Vagina (tissue), 2 donors: ENCODE data around the gene LRRC1. TPM values are rescaled to one million over a fixed set of nuclear protein-coding genes. Genes with fewer than 3 reads are reported as not detected.

ENCODE experiments used
- DNase-seq, 2 donors: peaks; one replicate each; pipeline ENCODE4 v3.0.0-alpha.2; 2017; ENCODE audit errors: extremely low spot score in 2 of 2
- H3K27ac ChIP-seq: fragments of 200-600 bp; sonication (generic); one replicate; pipeline ENCODE4 v1.5.1; 2019
- H3K27me3 ChIP-seq: fragments of 200-600 bp; sonication (generic); one replicate; pipeline ENCODE4 v1.5.1; 2019
- H3K36me3 ChIP-seq, 2 donors: fragments of 200-600 bp; sonication (generic); one replicate each; pipeline ENCODE4 v1.5.1; 2017 to 2019
- H3K4me1 ChIP-seq: fragments of 200-600 bp; sonication (generic); one replicate; pipeline ENCODE4 v1.5.1; 2019
- H3K4me3 ChIP-seq, 2 donors: fragments of 200-600 bp; sonication (generic); 1 replicate in 1 of 2; 2 replicates in 1 of 2; pipeline ENCODE4 v1.5.1; 2016 to 2019
- H3K9me3 ChIP-seq: fragments of 200-600 bp; sonication (generic); one replicate; pipeline ENCODE4 v1.5.1; 2019
- CTCF ChIP-seq, 3 experiments: fragments of 450-650 bp in 2 of 3; fragments of 200-600 bp in 1 of 3; sonication (generic) in 1 of 3; IDR thresholded peaks; one replicate each; pipeline ENCODE4 v1.5.1; 2017 to 2019; ENCODE audit warnings: antibody characterized with exemption in 3 of 3, mild to moderate bottlenecking in 2 of 3, moderate library complexity in 2 of 3
- POLR2A ChIP-seq, 2 donors: fragments of 450-650 bp; IDR thresholded peaks; one replicate each; pipeline ENCODE4 v1.6.1; 2017; ENCODE audit warnings: antibody characterized with exemption in 2 of 2, mild to moderate bottlenecking in 2 of 2, moderate library complexity in 2 of 2
- POLR2AphosphoS5 ChIP-seq, 2 donors: sonication (generic); formaldehyde crosslinking; IDR thresholded peaks; one replicate each; pipeline ENCODE4 v1.9.0; 2017; ENCODE audit warnings: antibody characterized with exemption in 2 of 2, mild to moderate bottlenecking in 2 of 2, low read depth in 1 of 2; ENCODE audit not compliant: insufficient read depth in 1 of 2
- intact Hi-C: fragments of 100-400 bp; cut with DNase I; formaldehyde crosslinking; loops from one replicate; pipeline ENCODE4 v1.15.1; 2023
- total RNA-seq: library from RNA; depleted of rRNA; stranded (reverse); fragments of >200 nt; gene quantifications from one replicate; pipeline ENCODE4 v1.2.3, GENCODE V29; 2016

LRRC1 gene
- total RNA-seq, 1 donor from 2014 or later: 52.5 TPM

DNA sequence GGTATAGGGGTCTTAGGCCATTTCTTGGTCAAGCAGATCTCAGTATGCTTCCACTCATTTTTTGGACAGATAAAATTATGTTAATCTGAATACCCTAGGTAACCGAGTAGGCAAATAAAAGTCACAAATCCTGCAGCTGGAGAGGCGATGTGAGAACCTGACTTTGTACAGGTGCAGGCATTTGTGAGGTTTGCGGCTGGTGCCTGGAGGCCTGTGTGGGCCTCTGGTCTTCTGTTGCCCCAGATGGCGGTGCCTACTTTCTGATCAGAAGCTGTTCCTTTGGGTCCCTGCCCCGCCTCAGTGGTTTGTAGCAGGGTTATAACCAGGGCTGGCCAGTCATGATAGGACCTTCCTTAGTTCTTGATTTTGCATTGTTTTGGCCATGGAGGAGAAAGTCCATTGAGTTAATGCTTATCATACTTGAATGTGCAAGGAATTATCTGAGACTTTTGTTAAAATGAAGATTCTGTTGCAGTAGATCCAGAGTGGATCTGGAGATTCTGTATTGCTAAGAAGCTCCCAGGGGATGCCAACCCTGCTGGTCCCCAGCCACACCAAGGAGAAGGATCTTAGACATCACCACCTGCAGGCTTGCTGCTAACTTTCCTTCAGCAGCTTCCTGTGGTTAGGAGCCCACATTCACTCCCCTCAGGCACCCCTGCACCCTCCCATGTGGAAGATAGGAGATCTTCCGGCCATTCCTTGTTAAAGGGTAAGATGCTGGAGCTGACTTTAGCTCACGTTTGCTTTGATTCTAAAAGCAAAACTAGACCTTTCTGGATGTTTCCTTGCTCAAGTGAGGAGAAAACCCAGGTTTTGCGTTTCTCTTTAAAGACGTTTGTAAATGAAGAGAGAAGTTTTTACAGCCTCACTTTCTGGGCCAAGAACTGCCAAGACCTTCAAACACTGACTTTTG, 50.7 kb downstream of the LRRC1 start:
- no peaks in the 10 kb centered on the region for H3K4me1 ChIP-seq
- no peak overlapping the region for H3K4me3 ChIP-seq
- DNase-seq: no peak
- H3K9me3 ChIP-seq: no peaks in the 10 kb centered on the region
- intact Hi-C loops: no loop called here
- H3K27me3 ChIP-seq: no peaks in the 10 kb centered on the region
- no peak for TF ChIP-seq CTCF (IDR thresholded peaks at IDR 0.05)
- H3K27ac ChIP-seq: no peak overlapping the region
- H3K36me3 ChIP-seq: no peaks in the 10 kb centered on the region

DNA sequence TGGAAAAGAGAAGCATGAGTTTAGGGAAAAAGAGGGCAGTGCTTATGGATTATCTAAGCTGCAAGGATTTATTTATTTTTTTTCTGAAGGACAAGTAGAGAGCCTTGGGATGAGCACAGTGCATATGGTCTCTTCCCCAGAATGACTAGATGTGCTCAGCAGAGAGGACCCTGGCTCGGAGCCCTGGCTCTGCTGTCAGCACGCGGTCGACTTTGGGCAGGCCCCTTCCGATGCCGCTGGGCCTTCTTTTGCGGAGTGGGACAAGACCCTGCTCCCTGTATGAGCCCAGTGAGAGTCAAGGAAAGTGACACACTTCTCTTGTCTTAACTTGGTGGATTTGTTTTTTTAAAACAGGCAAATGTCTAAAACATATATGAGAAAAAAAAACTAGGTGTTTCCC, 51.4 kb downstream of the LRRC1 start:
- DNase-seq: no peak
- intact Hi-C loops: no loop called here
- no peaks in the 10 kb centered on the region for H3K36me3 ChIP-seq
- H3K4me3 ChIP-seq: no peak overlapping the region
- no peaks in the 10 kb centered on the region for H3K9me3 ChIP-seq
- TF ChIP-seq POLR2A (IDR thresholded peaks at IDR 0.05) (no peak), POLR2AphosphoS5 (IDR thresholded peaks at IDR 0.05; ENCODE audit: insufficient read depth in 1 of 2, low read depth in 1 of 2) (no peak), CTCF (IDR thresholded peaks at IDR 0.05) (no peak)
- H3K27ac ChIP-seq: no peak overlapping the region
- no peaks in the 10 kb centered on the region for H3K27me3 ChIP-seq
- H3K4me1 ChIP-seq: no peaks in the 10 kb centered on the region

DNA sequence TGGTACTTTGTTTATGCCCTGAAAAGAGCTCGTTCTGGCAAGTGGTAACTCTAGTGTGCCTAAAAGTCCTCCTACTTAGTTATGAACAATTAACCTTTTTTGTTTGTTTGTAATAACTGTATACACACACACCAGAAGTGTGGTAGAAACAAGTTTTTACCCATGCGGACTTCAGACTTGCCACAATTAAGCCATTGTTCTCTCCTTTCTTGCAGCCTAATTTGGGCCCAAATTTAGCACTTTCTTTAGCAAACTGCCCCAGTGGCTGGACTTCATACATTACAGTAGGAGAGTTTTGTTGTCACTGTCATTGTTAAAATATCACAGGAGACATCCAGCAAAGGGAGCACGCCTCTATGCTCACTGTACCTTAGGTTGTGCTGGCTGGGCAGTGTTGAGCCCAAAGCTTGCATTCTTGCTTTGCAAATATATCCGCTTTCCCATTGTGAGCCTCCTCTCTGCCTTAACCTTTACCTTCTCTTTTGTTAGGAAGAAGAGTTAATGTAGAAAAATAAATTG, 53.0 kb downstream of the LRRC1 start:
- no peaks in the 10 kb centered on the region for H3K4me1 ChIP-seq
- H3K27me3 ChIP-seq: no peaks in the 10 kb centered on the region
- DNase-seq: no peak
- H3K36me3 ChIP-seq: no peaks in the 10 kb centered on the region
- H3K4me3 ChIP-seq: no peak overlapping the region
- H3K27ac ChIP-seq: no peak overlapping the region
- no peak for TF ChIP-seq CTCF (IDR thresholded peaks at IDR 0.05)
- no peak for TF ChIP-seq POLR2A (IDR thresholded peaks at IDR 0.05)
- no peak for TF ChIP-seq POLR2AphosphoS5 (IDR thresholded peaks at IDR 0.05; ENCODE audit: insufficient read depth in 1 of 2, low read depth in 1 of 2)
- no peaks in the 10 kb centered on the region for H3K9me3 ChIP-seq
- intact Hi-C loops: no loop called here

DNA sequence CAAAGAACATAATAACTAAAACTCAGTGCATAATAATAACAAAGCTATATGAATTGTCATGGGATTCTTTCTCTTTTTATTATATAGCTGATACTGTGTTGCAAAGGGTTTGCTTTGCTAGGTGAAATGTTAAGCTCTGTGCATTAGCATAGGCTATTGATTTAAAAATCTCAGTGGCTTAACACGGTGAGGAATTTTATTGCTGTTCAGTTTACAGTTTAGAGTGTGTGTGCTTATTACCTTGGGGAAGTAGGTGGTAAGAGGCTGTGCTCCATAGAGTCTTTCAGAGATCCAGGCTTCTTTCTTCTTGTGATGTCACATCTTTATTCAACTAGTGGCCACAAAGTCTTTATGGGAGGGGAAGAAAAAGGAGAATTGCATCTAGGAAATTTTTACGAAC, 55.7 kb downstream of the LRRC1 start:
- no peak for DNase-seq
- no peaks in the 10 kb centered on the region for H3K4me1 ChIP-seq
- no peak for TF ChIP-seq CTCF (IDR thresholded peaks at IDR 0.05)
- TF ChIP-seq POLR2AphosphoS5 (IDR thresholded peaks at IDR 0.05; ENCODE audit: insufficient read depth in 1 of 2, low read depth in 1 of 2): no peak
- no peak for TF ChIP-seq POLR2A (IDR thresholded peaks at IDR 0.05)
- H3K4me3 ChIP-seq: no peak overlapping the region
- no peaks in the 10 kb centered on the region for H3K9me3 ChIP-seq
- H3K27ac ChIP-seq: no peak overlapping the region
- no peaks in the 10 kb centered on the region for H3K27me3 ChIP-seq
- no peaks in the 10 kb centered on the region for H3K36me3 ChIP-seq
- intact Hi-C loops: no loop called here

- H3K36me3 ChIP-seq: no peaks in the 10 kb centered on the region
- H3K4me3 ChIP-seq: no peak overlapping the region
- no peaks in the 10 kb centered on the region for H3K4me1 ChIP-seq
- H3K9me3 ChIP-seq: no peaks in the 10 kb centered on the region
- DNase-seq: no peak
- no peaks in the 10 kb centered on the region for H3K27me3 ChIP-seq
- intact Hi-C loops: no loop called here
- H3K27ac ChIP-seq: no peak overlapping the region
- TF ChIP-seq POLR2AphosphoS5 (IDR thresholded peaks at IDR 0.05; ENCODE audit: insufficient read depth in 1 of 2, low read depth in 1 of 2) (no peak), POLR2A (IDR thresholded peaks at IDR 0.05) (no peak), CTCF (IDR thresholded peaks at IDR 0.05) (no peak)
Measured at GRCh38 chr6:53851561-53851960, 56.8 kb downstream of the LRRC1 start.
